ENCODE results near the gene CA4.

The CA4 gene

GRCh38 chr17:60134396-60135150 lies 15.2 kb upstream of the CA4 start:
- no peak for DNase-seq

- peak; percentile 73 to 93 for DNase-seq
Measured at GRCh38 chr17:60135151-60135950, 14.4 kb upstream of the CA4 start.

- DNase-seq: no peak
Measured at GRCh38 chr17:60135951-60136666, 13.7 kb upstream of the CA4 start.

GRCh38 chr17:60137731-60138130 lies 12.0 kb upstream of the CA4 start:
- no peak for DNase-seq

GRCh38 chr17:60138769-60139437 lies 10.9 kb upstream of the CA4 start:
- DNase-seq: no peak

GRCh38 chr17:60139438-60140285 lies 10.1 kb upstream of the CA4 start:
- no peak for DNase-seq

- peak in 1 of 2 experiments; percentile 30 for DNase-seq
Measured at GRCh38 chr17:60141111-60142018, 8.4 kb upstream of the CA4 start.

GRCh38 chr17:60142872-60143499 lies 6.8 kb upstream of the CA4 start:
- DNase-seq: peak; percentile 69 to 90

- peak in 1 of 2 experiments; percentile 38 for DNase-seq
Measured at GRCh38 chr17:60145006-60145935, 4.5 kb upstream of the CA4 start.

GRCh38 chr17:60146206-60146605 lies 3.6 kb upstream of the CA4 start:
- no peak for DNase-seq

GRCh38 chr17:60147553-60148223 lies 2.1 kb upstream of the CA4 start:
- DNase-seq: no peak

GRCh38 chr17:60148373-60148772 lies 1.4 kb upstream of the CA4 start:
- DNase-seq: no peak

- no peak for DNase-seq
Measured at GRCh38 chr17:60151355-60151754, 1.6 kb downstream of the CA4 start.

GRCh38 chr17:60153606-60154390 lies 4.0 kb downstream of the CA4 start:
- DNase-seq: peak in 1 of 2 experiments; percentile 47

- peak; percentile 45 to 91 for DNase-seq
Measured at GRCh38 chr17:60154616-60155426, 5.0 kb downstream of the CA4 start.

GRCh38 chr17:60155427-60155814 lies 5.6 kb downstream of the CA4 start:
- no peak for DNase-seq

GRCh38 chr17:60155815-60156214 lies 6.0 kb downstream of the CA4 start:
- no peak for DNase-seq
